Liver (tissue), 9 donors: ENCODE data around the gene MOB3B. TPM values are rescaled to one million over a fixed set of nuclear protein-coding genes. Genes with fewer than 3 reads are reported as not detected.

Experiments
- DNase-seq: peaks from one replicate; pipeline ENCODE4 v3.0.0-alpha.2; 2017; ENCODE audit warnings: low spot score
- H3K27ac ChIP-seq, 2 donors: one replicate each; pipeline ENCODE4 v1.7.0; 2013; ENCODE audit warnings: inconsistent platforms in 2 of 2, low read length in 2 of 2, control low read depth in 1 of 2, low read depth in 1 of 2, mild to moderate bottlenecking in 1 of 2
- H3K27me3 ChIP-seq, 4 donors: one replicate each; pipeline versions ENCODE4 v1.6.1 to v1.7.0; 2013; ENCODE audit warnings: low read length in 3 of 4, inconsistent platforms in 1 of 4, mild to moderate bottlenecking in 1 of 4, moderate library complexity in 1 of 4; ENCODE audit not compliant: control insufficient read depth in 4 of 4, insufficient read depth in 4 of 4
- H3K36me3 ChIP-seq, 4 donors: one replicate each; pipeline versions ENCODE4 v1.6.1 to v1.7.0; 2013; ENCODE audit warnings: low read length in 3 of 4, mild to moderate bottlenecking in 3 of 4, low read depth in 1 of 4, moderate library complexity in 1 of 4; ENCODE audit not compliant: control insufficient read depth in 4 of 4, insufficient read depth in 3 of 4
- H3K4me1 ChIP-seq, 4 donors: one replicate each; pipeline versions ENCODE4 v1.6.1 to v1.7.0; 2013; ENCODE audit warnings: low read length in 3 of 4, mild to moderate bottlenecking in 3 of 4, moderate library complexity in 1 of 4; ENCODE audit not compliant: control insufficient read depth in 4 of 4, insufficient read depth in 4 of 4
- H3K4me3 ChIP-seq, 3 donors: one replicate each; pipeline versions ENCODE4 v1.6.1 to v1.7.0; 2013; ENCODE audit warnings: low read length in 3 of 3, control low read depth in 1 of 3, low read depth in 1 of 3, mild to moderate bottlenecking in 1 of 3
- H3K9ac ChIP-seq, 2 donors: one replicate each; pipeline ENCODE4 v1.7.0; 2013; ENCODE audit warnings: low read length in 2 of 2, mild to moderate bottlenecking in 2 of 2, moderate library complexity in 2 of 2, control low read depth in 1 of 2, low read depth in 1 of 2
- H3K9me3 ChIP-seq, 4 donors: one replicate each; pipeline versions ENCODE4 v1.6.1 to v1.7.0; 2013; ENCODE audit warnings: low read length in 3 of 4; ENCODE audit not compliant: control insufficient read depth in 4 of 4
- EGR1 ChIP-seq, 2 donors: IDR thresholded peaks; 2 replicates each; pipeline ENCODE4 v1.6.1; 2016 to 2018; ENCODE audit warnings: antibody characterized with exemption in 2 of 2, low read depth in 2 of 2
- FOXA1 ChIP-seq: IDR thresholded peaks from 2 replicates; pipeline ENCODE4 v1.6.1; 2016; ENCODE audit warnings: antibody characterized with exemption
- GABPA ChIP-seq, 2 donors: IDR thresholded peaks in 1 of 2; conservative IDR thresholded peaks in 1 of 2; 2 replicates each; pipeline ENCODE4 v1.6.1; 2016; ENCODE audit warnings: antibody characterized with exemption in 2 of 2, mild to moderate bottlenecking in 1 of 2, moderate library complexity in 1 of 2
- JUND ChIP-seq, 2 donors: IDR thresholded peaks; 2 replicates each; pipeline ENCODE4 v1.6.1; 2016; ENCODE audit warnings: antibody characterized with exemption in 2 of 2
- RAD21 ChIP-seq, 2 donors: IDR thresholded peaks; 2 replicates each; pipeline ENCODE4 v1.6.1; 2016; ENCODE audit warnings: antibody characterized with exemption in 2 of 2, mild to moderate bottlenecking in 2 of 2
- RXRA ChIP-seq, 2 donors: IDR thresholded peaks; 2 replicates each; pipeline ENCODE4 v1.6.1; 2017 to 2018; ENCODE audit warnings: antibody characterized with exemption in 2 of 2, mild to moderate bottlenecking in 1 of 2
- TAF1 ChIP-seq: conservative IDR thresholded peaks from 2 replicates; pipeline ENCODE4 v1.6.1; 2016; ENCODE audit warnings: antibody characterized with exemption, mild to moderate bottlenecking
- YY1 ChIP-seq: IDR thresholded peaks from 2 replicates; pipeline ENCODE4 v1.6.1; 2016; ENCODE audit warnings: antibody characterized with exemption, mild to moderate bottlenecking
- WGBS: extraction: QIAGEN DNeasy Blood & Tissue Kit; methylation state at CpG from one replicate; pipeline ENCODE4 v1.1.7; 2013; 5-methylcytosine and 5-hydroxymethylcytosine counted together
- polyA plus RNA-seq, 2 donors: library from polyadenylated mRNA; stranded (reverse) in 1 of 2; unstranded in 1 of 2; fragments of 200-250 nt in 1 of 2; fragments of >200 nt in 1 of 2; fragmentation: Nextera tagmentation in 1 of 2; extraction: Ambion mirVana in 1 of 2; gene quantifications; one replicate each; pipeline versions ENCODE4 v1.2.1 to v1.2.3, GENCODE V29; 2013 to 2015
- total RNA-seq, 2 donors: library from RNA; depleted of rRNA; stranded (reverse); fragments of >200 nt; gene quantifications; one replicate each; pipeline ENCODE4 v1.2.3, GENCODE V29; 2014
- TF ChIP-seq, protein P1 (sequence below): fragments of 150-350 bp; IDR thresholded peaks from 2 replicates; pipeline ENCODE4 v1.5.1; 2017; ENCODE audit warnings: improper control_type of control experiment, low read depth, low read length; ENCODE audit not compliant: missing input control
- TF ChIP-seq, protein P2 (sequence below): IDR thresholded peaks from 2 replicates; pipeline ENCODE4 v1.6.1; 2016; ENCODE audit warnings: antibody characterized with exemption
- TF ChIP-seq, protein P3 (sequence below): IDR thresholded peaks from 2 replicates; pipeline ENCODE4 v1.6.1; 2016; ENCODE audit warnings: antibody characterized with exemption, mild to moderate bottlenecking
- TF ChIP-seq, protein P4 (sequence below): IDR thresholded peaks from 2 replicates; pipeline ENCODE4 v1.6.1; 2016; ENCODE audit warnings: antibody characterized with exemption
- donor health status: healthy.
- donor health status: healthy.
- donor health status: healthy.
- donor health status: healthy.
- donor health status: healthy.

The MOB3B gene
- total and polyA plus RNA-seq, 4 donors: 0.36 to 1.1 (median 0.76) TPM

DNA sequence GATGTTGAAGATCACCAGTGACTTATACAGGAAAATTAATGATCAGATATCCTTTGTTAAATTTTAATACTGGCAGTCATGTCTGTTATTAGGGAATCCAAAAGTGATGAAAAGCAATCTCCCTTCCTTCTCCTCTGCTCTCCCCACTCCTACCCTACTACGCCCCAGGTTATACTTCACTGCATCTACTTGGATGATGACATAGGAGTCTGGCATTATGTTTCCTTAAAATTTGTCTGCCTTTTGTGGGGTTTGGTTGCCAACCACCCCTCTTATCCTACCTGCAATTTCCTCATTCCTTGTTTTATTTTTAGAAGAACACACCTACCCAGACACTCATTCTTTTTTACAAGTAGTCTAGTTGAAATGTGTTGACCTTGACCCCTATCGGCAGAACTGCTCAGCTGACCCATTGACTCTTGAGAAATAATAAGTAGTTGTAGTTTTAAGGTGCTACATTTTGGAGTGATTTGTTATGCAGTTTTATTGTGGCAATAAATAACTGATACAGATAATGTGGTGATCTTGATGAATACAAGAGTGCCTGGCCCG, 5.1 kb upstream of the MOB3B start (continued):
- TF ChIP-seq GABPA (IDR thresholded peaks at IDR 0.05 in 1 of 2, conservative IDR thresholded peaks at IDR 0.05 in 1 of 2) (no peak), RXRA (IDR thresholded peaks at IDR 0.05) (no peak)
- TF ChIP-seq, protein P1, sequence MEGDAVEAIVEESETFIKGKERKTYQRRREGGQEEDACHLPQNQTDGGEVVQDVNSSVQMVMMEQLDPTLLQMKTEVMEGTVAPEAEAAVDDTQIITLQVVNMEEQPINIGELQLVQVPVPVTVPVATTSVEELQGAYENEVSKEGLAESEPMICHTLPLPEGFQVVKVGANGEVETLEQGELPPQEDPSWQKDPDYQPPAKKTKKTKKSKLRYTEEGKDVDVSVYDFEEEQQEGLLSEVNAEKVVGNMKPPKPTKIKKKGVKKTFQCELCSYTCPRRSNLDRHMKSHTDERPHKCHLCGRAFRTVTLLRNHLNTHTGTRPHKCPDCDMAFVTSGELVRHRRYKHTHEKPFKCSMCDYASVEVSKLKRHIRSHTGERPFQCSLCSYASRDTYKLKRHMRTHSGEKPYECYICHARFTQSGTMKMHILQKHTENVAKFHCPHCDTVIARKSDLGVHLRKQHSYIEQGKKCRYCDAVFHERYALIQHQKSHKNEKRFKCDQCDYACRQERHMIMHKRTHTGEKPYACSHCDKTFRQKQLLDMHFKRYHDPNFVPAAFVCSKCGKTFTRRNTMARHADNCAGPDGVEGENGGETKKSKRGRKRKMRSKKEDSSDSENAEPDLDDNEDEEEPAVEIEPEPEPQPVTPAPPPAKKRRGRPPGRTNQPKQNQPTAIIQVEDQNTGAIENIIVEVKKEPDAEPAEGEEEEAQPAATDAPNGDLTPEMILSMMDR: no peak

DNA sequence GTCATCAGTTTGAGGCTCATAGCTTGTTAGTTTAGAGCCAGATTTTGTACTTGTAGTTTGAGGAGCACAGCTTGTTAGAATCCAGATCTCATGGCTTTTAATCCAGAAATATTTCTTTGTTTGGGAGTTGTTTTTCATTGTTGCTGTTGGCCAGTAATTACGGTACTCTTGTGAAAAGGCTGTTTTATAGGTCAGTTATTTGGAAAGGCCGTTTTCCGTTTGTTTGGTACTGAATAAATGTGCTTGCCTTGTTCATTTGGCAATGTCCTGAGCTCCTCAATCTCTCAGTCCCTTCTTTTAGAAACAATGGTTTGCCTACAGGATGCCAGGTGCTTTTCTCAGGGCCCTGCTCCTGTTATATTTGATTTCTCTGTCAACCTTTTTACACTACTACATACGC, 4.5 kb upstream of the MOB3B start:
- Histone ChIP-seq H3K4me1 (peaks cover 5 to 30% (median 19%) of the 10 kb centered on the region in 4 donors), H3K4me3 (no peak overlapping the region), H3K27me3 (no peaks in the 10 kb centered on the region), H3K9ac (no peak overlapping the region), H3K9me3 (no peaks in the 10 kb centered on the region), H3K27ac (no peak overlapping the region), H3K36me3 (peaks cover 0 to 2% (median 0%) of the 10 kb centered on the region in 4 donors)
- TF ChIP-seq YY1: no peak
- TF ChIP-seq JUND (IDR thresholded peaks at IDR 0.05): no peak
- TF ChIP-seq, protein P2, sequence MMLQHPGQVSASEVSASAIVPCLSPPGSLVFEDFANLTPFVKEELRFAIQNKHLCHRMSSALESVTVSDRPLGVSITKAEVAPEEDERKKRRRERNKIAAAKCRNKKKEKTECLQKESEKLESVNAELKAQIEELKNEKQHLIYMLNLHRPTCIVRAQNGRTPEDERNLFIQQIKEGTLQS: no peak
- TF ChIP-seq, protein P1: no peak
- no peak for TF ChIP-seq GABPA (IDR thresholded peaks at IDR 0.05 in 1 of 2, conservative IDR thresholded peaks at IDR 0.05 in 1 of 2)
- TF ChIP-seq, protein P3, sequence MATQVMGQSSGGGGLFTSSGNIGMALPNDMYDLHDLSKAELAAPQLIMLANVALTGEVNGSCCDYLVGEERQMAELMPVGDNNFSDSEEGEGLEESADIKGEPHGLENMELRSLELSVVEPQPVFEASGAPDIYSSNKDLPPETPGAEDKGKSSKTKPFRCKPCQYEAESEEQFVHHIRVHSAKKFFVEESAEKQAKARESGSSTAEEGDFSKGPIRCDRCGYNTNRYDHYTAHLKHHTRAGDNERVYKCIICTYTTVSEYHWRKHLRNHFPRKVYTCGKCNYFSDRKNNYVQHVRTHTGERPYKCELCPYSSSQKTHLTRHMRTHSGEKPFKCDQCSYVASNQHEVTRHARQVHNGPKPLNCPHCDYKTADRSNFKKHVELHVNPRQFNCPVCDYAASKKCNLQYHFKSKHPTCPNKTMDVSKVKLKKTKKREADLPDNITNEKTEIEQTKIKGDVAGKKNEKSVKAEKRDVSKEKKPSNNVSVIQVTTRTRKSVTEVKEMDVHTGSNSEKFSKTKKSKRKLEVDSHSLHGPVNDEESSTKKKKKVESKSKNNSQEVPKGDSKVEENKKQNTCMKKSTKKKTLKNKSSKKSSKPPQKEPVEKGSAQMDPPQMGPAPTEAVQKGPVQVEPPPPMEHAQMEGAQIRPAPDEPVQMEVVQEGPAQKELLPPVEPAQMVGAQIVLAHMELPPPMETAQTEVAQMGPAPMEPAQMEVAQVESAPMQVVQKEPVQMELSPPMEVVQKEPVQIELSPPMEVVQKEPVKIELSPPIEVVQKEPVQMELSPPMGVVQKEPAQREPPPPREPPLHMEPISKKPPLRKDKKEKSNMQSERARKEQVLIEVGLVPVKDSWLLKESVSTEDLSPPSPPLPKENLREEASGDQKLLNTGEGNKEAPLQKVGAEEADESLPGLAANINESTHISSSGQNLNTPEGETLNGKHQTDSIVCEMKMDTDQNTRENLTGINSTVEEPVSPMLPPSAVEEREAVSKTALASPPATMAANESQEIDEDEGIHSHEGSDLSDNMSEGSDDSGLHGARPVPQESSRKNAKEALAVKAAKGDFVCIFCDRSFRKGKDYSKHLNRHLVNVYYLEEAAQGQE: peak; percentile 41
- TF ChIP-seq, protein P4, sequence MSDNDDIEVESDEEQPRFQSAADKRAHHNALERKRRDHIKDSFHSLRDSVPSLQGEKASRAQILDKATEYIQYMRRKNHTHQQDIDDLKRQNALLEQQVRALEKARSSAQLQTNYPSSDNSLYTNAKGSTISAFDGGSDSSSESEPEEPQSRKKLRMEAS: no peak
- TF ChIP-seq FOXA1: no peak
- WGBS: 45% methylated on average over 4 of the region's 4 CpGs
- no peak for DNase-seq

DNA sequence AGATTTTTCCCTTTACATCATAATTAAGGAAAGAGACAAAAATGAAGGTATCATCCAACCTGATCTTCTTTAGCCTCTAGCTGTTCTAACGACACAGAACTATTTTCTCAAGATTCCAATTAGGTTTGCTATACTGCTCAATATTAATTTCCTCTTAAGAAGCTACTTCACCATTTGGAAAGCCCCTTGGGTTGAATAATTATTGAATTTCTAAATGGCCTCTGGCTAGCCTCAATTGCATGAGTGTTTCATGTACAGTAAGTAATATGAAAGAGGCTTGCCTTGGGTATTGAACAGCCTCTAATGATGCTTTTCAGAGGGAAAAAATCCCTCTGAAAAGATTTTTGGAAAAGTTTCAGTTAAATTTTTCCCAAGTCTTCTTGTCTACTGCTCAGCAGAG, 3.7 kb upstream of the MOB3B start:
- peaks cover 0 to 2% (median 0%) of the 10 kb centered on the region in 4 donors for H3K36me3 ChIP-seq
- H3K4me1 ChIP-seq: peaks cover 3 to 29% (median 16%) of the 10 kb centered on the region in 4 donors
- H3K27me3 ChIP-seq: no peaks in the 10 kb centered on the region
- H3K27ac ChIP-seq: no peak overlapping the region
- WGBS: 94% methylated on average over 1 of the region's 1 CpG
- no peak overlapping the region for H3K9ac ChIP-seq
- H3K4me3 ChIP-seq: no peak overlapping the region
- no peak for DNase-seq
- H3K9me3 ChIP-seq: no peaks in the 10 kb centered on the region
- no peak for TF ChIP-seq TAF1
- TF ChIP-seq YY1: no peak
- TF ChIP-seq, protein P4: no peak
- no peak for TF ChIP-seq EGR1 (IDR thresholded peaks at IDR 0.05; ENCODE audit: low read depth in 2 of 2)
- TF ChIP-seq, protein P2: no peak
- TF ChIP-seq, protein P3: no peak
- no peak for TF ChIP-seq RXRA (IDR thresholded peaks at IDR 0.05)
- TF ChIP-seq JUND (IDR thresholded peaks at IDR 0.05): no peak
- TF ChIP-seq RAD21 (IDR thresholded peaks at IDR 0.05): no peak
